ENCODE measurements around the gene DEPP1. TPM values are rescaled to one million over a fixed set of nuclear protein-coding genes. Genes with fewer than 3 reads are reported as not detected.

DEPP1 gene
- total and polyA plus RNA-seq, 10 of the 15 experiments (the other 5 are each of a cell fraction or from before 2014, with no cell fraction given), result 1.7 to 12.1 (median 7.3) TPM

- TF ChIP-seq, protein P1, sequence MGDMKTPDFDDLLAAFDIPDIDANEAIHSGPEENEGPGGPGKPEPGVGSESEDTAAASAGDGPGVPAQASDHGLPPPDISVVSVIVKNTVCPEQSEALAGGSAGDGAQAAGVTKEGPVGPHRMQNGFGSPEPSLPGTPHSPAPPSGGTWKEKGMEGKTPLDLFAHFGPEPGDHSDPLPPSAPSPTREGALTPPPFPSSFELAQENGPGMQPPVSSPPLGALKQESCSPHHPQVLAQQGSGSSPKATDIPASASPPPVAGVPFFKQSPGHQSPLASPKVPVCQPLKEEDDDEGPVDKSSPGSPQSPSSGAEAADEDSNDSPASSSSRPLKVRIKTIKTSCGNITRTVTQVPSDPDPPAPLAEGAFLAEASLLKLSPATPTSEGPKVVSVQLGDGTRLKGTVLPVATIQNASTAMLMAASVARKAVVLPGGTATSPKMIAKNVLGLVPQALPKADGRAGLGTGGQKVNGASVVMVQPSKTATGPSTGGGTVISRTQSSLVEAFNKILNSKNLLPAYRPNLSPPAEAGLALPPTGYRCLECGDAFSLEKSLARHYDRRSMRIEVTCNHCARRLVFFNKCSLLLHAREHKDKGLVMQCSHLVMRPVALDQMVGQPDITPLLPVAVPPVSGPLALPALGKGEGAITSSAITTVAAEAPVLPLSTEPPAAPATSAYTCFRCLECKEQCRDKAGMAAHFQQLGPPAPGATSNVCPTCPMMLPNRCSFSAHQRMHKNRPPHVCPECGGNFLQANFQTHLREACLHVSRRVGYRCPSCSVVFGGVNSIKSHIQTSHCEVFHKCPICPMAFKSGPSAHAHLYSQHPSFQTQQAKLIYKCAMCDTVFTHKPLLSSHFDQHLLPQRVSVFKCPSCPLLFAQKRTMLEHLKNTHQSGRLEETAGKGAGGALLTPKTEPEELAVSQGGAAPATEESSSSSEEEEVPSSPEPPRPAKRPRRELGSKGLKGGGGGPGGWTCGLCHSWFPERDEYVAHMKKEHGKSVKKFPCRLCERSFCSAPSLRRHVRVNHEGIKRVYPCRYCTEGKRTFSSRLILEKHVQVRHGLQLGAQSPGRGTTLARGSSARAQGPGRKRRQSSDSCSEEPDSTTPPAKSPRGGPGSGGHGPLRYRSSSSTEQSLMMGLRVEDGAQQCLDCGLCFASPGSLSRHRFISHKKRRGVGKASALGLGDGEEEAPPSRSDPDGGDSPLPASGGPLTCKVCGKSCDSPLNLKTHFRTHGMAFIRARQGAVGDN (IDR thresholded peaks at IDR 0.05), result 0 out of 2 replicates have a peak, but pooled peaks have one; percentile 10
- TF ChIP-seq CBX3 (IDR thresholded peaks at IDR 0.05; ENCODE audit: borderline replicate concordance, low read depth), result no peak
- 0 out of 2 replicates have a peak, but pooled peaks have one; percentile 31 for TF ChIP-seq MTA2 (IDR thresholded peaks at IDR 0.05; ENCODE audit: low read depth)
- no peak for TF ChIP-seq NR2F1 (conservative IDR thresholded peaks at IDR 0.05)
- no peak for TF ChIP-seq HDAC2 (IDR thresholded peaks at IDR 0.05)
- TF ChIP-seq DPF2 (IDR thresholded peaks at IDR 0.05), result peak; percentile 73
- TF ChIP-seq E2F4 (IDR thresholded peaks at IDR 0.05; ENCODE audit: low read depth, low read length), result no peak
- no peak for TF ChIP-seq E2F8 (IDR thresholded peaks at IDR 0.05; ENCODE audit: low read depth, partially characterized antibody)
- peak; percentile 33 for TF ChIP-seq PBX3 (IDR thresholded peaks at IDR 0.05; ENCODE audit: insufficient replicate concordance, low read depth, low read length)
- TF ChIP-seq SIN3A (IDR thresholded peaks at IDR 0.05; ENCODE audit: low read depth, low read length), result no peak
- TF ChIP-seq ATF2 (IDR thresholded peaks at IDR 0.05; ENCODE audit: low read length), result 0 out of 2 replicates have a peak, but pooled peaks have one; percentile 40
- 0 out of 2 replicates have a peak, but pooled peaks have one; percentile 39 for TF ChIP-seq FOXM1 (IDR thresholded peaks at IDR 0.05; ENCODE audit: low read depth, low read length)
- no peak; the same call in 1 of the 2 replicates for TF ChIP-seq ATF7 (IDR thresholded peaks at IDR 0.05; ENCODE audit: low read depth)
- TF ChIP-seq RFX5 (IDR thresholded peaks at IDR 0.05; ENCODE audit: low read depth, low read length), result no peak
- no peak for TF ChIP-seq SIX5 (IDR thresholded peaks at IDR 0.05; ENCODE audit: low read depth, low read length, severe bottlenecking)
- TF ChIP-seq SUPT20H (IDR thresholded peaks at IDR 0.05; ENCODE audit: borderline replicate concordance, control insufficient read depth, low read depth, low read length), result no peak
- no peak for TF ChIP-seq HCFC1 (IDR thresholded peaks at IDR 0.05; ENCODE audit: low read length)
- TF ChIP-seq SMAD1 (IDR thresholded peaks at IDR 0.05; ENCODE audit: low read depth, partially characterized antibody), result no peak
- no peak for TF ChIP-seq TCF3 (IDR thresholded peaks at IDR 0.05; ENCODE audit: borderline replicate concordance, insufficient read depth, low read depth, low read length)
Measured at GRCh38 chr10:44947371-44948152, 31.0 kb downstream of the DEPP1 start (continued).
